Smooth muscle cell of the pulmonary artery (primary cell): ENCODE measurements around the gene DDIAS. TPM values are rescaled to one million over a fixed set of nuclear protein-coding genes. Genes with fewer than 3 reads are reported as not detected.

ENCODE experiments used
- total RNA-seq: library from RNA; depleted of rRNA; stranded (reverse); fragments of >200 nt; gene quantifications from 2 replicates; pipeline ENCODE4 v1.2.3, GENCODE V29; 2014

The DDIAS gene
- 1.7 and 2.2 TPM in 2 replicates for total RNA-seq

DNA sequence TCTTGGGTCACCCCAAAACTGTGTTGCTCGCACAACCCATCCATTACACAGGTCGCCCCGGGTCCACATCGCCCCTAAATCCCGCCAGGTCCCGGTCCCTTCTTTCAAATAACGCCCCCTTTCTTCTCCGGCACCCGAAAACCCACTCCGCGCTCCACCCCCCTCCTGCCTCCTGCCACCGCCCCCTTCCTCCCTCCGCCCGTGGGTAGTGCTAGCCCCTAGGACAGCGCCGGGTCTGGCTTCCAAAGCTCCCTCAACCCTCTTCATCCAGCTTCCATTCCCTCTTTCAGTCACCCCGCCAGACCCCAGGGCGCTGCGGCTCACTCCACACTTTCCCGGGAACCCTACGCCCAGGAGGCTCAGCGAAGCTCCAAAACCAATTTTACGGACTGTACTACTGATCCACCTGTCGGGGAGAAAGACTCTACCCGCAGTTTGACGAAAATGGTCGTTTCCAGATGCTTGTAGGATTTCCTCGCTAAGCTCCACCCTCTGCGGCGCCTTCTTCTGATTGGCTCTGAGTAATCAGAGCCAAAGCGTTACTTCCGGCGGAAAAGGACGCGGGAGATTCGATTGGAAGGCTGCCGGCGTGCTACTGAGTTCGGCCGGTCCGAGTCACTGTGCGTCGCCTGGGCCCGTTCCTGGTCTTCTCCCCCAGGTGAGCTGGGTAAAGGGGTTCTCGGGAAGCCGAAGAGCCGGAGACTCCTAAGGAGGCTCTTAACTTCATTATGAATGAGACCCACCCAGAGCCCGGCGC lies at the start of gene DDIAS:
DDIAS (plus strand) TSS at position 572 of the 757 bp plus-strand sequence. CDS start 13,003 bp downstream, outside the sequence.

DNA sequence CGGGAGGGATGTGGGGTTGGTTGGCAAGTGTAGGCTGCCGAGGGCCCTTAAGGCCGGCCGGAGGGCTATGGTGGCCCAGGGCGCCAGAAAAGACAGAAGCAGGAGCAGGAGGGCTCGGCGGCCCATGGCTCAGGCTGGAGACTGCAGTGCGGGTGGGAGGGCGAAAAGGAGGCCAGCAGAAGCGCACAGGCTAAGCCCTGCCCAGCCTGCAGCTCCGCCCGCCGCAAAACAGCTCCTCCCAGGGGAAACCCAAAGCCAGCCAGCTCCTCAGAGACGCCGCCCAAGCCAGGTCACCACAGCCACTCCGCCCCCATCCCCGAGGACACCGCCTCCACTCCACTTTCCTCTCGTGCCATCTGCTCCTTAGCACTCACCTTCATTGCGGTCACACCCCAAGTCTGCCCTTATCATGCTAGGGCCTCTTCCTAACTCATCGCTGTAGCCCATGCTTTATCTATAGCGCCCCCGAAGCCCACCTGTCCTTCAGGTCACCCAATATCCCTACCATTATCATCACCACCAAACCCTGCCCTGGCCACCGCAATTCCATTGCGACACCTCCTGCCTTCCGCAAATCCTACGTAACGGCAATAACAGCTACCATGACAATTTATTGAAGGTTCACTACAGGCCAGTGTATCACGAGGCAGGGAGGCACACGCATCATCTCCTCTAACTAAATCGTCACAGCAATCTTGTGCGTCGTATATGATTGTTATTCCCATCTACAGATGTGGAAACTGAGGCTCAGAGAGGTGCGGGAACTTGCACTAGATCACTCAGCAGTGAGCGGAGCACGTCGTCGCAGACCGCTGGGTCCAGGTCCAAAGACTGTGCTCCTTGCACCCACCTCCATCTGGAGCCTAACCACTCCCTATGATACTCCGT lies 1.0 kb upstream of the DDIAS start, which contains the start of gene PRCP:
PRCP (minus strand) TSS at position 154 of the 888 bp plus-strand sequence; CDS start at position 126, 28 bp downstream.

Other genes starting within 250 kb of the DDIAS start
- 0.07 and 0.20 TPM in 2 replicates for gene FAM181B, start 167.9 kb upstream of the DDIAS start, total RNA-seq
- gene PRCP, start 1.3 kb upstream of the DDIAS start, total RNA-seq = 60.2 and 85.0 TPM in 2 replicates
- gene RAB30, start 170.2 kb downstream of the DDIAS start, total RNA-seq = 37.6 and 40.5 TPM in 2 replicates